ENCODE data around the gene ETFB.

Gene ETFB

GRCh38 chr19:51295382-51296126 lies 70.6 kb downstream of the ETFB start:
- no peak overlapping the region for H3K4me3 ChIP-seq (ENCODE audit: insufficient read depth, low read depth, low read length, poor library complexity, severe bottlenecking)
- no peaks in the 10 kb centered on the region for H3K27me3 ChIP-seq (replicated peaks; ENCODE audit: control insufficient read depth, insufficient read depth, low read length, poor library complexity, severe bottlenecking)
- DNase-seq = no peak
- no peaks in the 10 kb centered on the region for H3K36me3 ChIP-seq (ENCODE audit: control insufficient read depth, insufficient read depth, low read length)
- H3K4me1 ChIP-seq (ENCODE audit: control insufficient read depth, insufficient read depth, low read length, poor library complexity, severe bottlenecking) = no peaks in the 10 kb centered on the region
- H3K9me3 ChIP-seq (ENCODE audit: control insufficient read depth, low read length) = no peaks in the 10 kb centered on the region
- no peak overlapping the region for H3K27ac ChIP-seq (ENCODE audit: insufficient read depth, low read length, poor library complexity, severe bottlenecking)

Data from effector memory CD4-positive, alpha-beta T cell (primary cell).